Activated effector memory CD4-positive, alpha-beta T cell treated with anti-CD3 and anti-CD28 coated beads, Interleukin-2, amount 50 U/mL, for 16 hours (primary cell): ENCODE results near the gene CCDC73.
"Not testable (repeated sequence)": the region's sequence is repeated elsewhere in the genome, so short reads cannot be mapped to it uniquely, and the experiment has no call there.

Experiments
- DNase-seq: peaks from one replicate; pipeline ENCODE4 v3.0.0-alpha.2; 2020

The CCDC73 gene

GRCh38 chr11:32704775-32705174 lies 89.7 kb downstream of the CCDC73 start:
- no peak for DNase-seq

DNA sequence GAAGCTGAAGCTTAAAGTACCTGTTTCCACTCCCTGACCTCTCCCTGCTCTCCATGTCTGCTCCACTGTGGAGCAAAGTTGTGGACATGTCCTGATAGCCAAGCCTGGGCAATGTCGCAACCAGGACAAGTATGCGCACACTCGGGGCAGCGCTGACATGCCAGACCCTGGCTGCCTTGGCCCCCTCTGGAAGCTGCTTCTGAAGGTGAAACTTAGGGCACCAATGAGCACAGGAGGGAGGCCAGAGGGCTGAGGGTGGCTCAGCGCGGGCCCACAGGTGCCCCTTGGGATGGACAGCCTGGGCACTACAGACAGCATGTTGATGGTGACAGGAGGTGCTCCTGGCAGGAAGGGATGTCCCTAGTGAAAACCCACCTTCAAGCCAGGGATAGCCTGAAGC lies 90.2 kb downstream of the CCDC73 start:
- DNase-seq, result no peak

GRCh38 chr11:32701616-32702015 lies 92.8 kb downstream of the CCDC73 start:
- DNase-seq, result no peak

- DNase-seq, result no peak
Measured at GRCh38 chr11:32698579-32698978, 95.9 kb downstream of the CCDC73 start.

DNA sequence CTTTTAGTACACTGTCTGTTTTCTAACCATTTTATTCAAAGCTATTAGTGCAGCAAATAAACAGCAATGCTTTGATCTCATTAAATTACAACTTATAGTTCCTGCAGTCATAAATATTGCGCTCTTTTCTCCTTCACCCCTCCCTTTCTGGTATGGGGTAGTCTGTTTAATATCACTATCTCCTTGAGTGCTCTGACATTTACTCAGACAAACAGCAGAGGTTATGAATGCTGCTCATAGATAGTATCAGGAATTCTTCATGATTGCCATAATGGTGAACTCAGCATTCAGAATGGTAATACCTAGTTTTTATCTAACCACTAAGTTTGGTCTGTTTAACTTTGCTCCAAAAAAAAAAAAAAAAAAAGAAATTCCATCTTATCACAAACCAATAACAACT lies 123.4 kb downstream of the CCDC73 start:
- no peak for DNase-seq

GRCh38 chr11:32659672-32660071 lies 134.8 kb downstream of the CCDC73 start:
- DNase-seq, result no peak

- no peak for DNase-seq
Measured at GRCh38 chr11:32658639-32659406, 135.6 kb downstream of the CCDC73 start.

- DNase-seq, result no peak
Measured at GRCh38 chr11:32643526-32643925, 150.9 kb downstream of the CCDC73 start.

DNA sequence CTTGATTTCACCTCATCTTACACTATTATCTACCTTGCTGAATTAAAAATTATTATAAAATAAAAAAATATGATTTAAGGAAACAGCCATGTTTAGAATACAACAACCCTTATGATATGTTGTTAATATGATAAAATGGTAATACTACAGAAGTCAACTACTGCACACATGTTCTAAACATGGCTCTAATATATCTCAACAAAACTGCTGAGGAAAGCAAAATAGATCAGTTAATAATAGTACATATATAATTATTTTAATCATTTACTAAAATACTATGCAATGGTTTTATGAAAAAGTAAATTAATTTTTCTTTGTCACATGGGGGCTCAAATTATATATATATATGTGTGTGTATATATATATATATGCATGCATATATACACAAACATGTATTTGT lies 153.1 kb downstream of the CCDC73 start:
- DNase-seq, result no peak

DNA sequence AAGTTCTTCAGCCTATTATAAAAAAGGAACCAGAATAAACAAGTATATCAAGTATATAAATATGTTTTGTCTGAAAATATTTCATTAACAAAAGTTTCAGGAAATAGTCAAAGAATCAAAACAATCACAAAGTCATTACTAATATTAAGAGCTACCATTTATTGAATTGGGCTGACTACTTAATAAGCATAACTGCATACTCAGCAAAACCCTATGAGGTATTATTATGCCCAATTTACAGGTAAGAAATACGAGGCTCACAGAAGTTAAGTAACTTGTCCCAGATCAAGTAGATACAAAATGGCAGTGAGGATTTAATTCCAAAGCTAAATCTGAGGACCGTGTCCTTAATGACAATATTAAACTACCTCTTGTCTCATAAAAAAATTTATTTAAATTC lies 158.6 kb downstream of the CCDC73 start:
- DNase-seq, result no peak

DNA sequence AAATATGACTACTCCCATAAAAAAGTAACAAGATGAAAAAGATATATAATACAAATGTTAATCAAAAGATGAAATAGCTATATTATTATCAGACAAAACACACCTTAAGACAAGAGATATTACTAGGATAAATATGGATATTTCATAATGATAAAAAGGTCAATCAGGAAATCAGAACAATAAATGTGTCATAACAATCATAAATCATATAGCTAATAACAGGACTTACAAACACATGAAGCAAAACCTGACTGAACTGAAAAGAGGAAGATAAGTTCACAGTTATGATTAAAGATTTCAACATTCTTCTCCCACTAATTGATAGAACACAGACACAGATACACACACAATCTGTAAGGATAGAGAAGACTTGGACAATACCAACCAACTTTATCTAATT lies 163.6 kb downstream of the CCDC73 start:
- no peak for DNase-seq

GRCh38 chr11:32616903-32617302 lies 177.6 kb downstream of the CCDC73 start:
- no peak for DNase-seq

- no peak for DNase-seq
Measured at GRCh38 chr11:32615422-32615821, 179.0 kb downstream of the CCDC73 start.

- DNase-seq, result no peak
Measured at GRCh38 chr11:32613500-32614151, 180.8 kb downstream of the CCDC73 start.

DNA sequence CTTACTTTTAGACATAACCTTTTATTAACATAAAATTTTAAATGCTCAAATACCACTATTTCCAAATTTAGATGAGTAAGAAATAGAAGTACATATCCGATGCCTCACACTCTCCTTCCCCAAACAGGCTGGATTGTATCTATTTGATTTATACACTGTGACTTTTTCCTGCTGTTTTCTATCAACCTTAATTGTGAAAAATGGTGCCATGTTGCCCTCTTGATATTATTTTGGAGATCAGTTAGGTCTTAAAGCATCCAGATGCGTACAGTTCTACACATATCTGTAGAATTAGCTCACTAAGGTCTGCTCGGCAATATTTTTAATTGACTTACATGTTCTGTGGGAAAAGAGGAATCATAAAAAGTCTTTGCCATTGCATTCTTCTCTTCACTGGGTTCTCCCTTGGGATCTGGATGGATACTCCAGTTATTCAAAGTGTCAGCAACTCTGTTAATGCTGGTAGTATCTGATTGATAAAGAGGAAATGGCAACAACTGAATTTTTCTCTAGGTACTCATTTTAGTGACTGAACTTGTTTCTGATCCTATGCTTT lies 183.6 kb downstream of the CCDC73 start:
- DNase-seq, result no peak

GRCh38 chr11:32608826-32609225 lies 185.6 kb downstream of the CCDC73 start:
- not testable (repeated sequence) for DNase-seq

- no peak for DNase-seq
Measured at GRCh38 chr11:32606220-32606619, 188.2 kb downstream of the CCDC73 start.

GRCh38 chr11:32602657-32603415 lies 191.6 kb downstream of the CCDC73 start:
- DNase-seq, result no peak

DNA sequence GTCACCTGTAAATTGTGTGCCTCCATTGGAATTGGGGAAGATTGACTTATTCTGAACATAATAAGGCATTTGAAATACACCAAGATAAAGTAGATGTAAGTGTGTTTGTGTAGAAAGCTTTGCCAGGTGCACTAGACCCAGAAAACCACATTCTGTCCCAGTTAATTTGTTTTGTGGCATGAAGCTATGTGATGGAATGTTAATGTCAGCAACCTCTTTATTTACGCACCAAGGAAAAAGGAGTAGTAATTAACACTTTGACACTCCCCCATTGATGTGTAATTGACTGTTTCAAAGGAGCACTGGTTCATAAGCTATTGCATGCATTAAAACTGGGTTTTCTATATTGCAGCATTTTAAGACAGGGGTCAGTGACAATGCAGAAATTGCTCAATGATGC lies 196.5 kb downstream of the CCDC73 start:
- DNase-seq, result no peak

DNA sequence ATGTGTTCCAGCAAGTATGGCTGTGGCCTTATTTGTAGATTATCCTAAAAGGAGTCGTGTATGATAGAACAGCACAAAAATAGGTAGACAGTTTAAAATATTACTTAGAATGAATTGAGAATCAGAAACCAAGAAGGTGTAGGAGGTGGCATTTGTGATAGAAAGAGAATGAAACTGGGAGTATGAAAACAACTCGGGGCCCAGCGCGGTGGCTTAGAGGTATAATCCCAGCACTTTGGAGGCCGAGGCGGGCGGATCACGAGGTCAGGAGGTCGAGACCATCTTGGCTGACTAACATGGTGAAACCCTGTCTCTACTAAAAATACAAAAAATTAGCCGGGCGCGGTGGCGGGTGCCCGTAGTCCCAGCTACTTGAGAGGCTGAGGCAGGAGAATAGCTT lies 198.3 kb downstream of the CCDC73 start:
- peak; percentile 69 for DNase-seq

DNA sequence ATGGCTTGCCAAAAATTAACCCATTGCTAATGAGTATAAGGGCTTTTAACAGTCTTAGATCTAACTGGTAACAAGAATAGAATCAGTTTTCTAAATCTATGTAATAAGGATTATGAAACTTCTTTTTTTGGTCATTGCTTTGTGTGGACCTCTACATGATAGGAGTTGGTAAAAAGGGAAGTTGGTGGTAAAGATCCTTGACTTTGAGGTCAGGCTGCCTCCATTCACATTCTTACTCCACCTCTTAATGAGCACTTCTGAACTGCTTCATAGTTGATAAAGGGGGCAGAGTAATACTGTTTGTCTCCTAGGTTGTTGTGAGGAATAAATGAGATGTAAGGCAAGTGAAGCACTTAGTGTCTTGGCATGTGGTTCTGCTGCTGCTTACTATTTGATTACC lies 200.2 kb downstream of the CCDC73 start:
- DNase-seq, result no peak

DNA sequence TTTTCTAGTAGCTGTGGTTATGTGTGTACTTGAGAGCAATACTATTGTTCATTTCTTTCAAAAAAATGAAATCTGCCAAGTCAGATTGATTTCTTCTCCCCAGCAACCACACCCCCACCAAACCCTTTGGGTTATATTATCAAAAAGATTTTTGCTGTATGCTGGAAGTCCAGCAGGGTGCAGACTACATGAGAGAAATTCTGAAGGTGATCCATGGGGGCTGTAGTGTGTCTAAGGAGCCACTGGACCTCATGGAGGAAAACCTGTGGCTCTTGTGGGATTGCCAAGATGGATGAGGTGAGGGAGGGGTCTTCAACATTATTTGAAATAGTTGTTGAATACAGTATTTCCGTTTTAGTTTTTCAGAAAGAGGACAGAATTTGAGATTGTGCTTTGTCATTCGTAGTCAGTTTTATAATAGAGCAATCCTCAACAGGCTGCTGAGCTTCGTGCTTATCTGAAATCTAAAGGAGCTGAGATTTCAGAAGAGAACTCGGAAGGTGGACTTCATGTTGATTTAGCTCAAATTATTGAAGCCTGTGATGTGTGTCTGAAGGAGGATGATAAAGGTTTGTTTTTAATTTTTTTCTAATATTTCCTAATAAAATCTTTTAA lies 207.8 kb downstream of the CCDC73 start:
- no peak for DNase-seq

DNA sequence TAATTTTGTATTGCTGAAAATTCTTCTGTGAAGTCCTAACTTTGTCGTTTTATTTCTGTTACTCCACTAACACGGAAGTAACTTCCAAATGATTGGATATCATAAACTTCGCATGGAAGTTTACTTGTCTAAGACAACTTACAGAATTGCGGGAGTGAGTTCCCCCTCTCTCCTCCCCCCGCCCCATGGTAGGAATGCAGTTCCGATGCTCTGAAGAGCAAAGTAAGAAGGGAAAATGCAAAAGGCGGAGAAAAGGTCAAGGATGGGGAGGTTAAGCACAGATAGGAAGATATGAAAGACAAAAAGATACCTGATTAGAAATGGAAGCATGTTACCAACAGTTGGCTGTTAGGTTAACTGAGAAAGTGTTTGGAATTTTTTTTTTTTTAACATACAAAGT lies 209.5 kb downstream of the CCDC73 start:
- no peak for DNase-seq
